Colonic mucosa (tissue), 4 donors: ENCODE results near the gene SLC26A1. TPM values are rescaled to one million over a fixed set of nuclear protein-coding genes. Genes with fewer than 3 reads are reported as not detected.

Source experiments
- DNase-seq: peaks from one replicate; pipeline ENCODE4 v3.0.0-alpha.2; 2020
- H3K27ac ChIP-seq: fragments of 200-600 bp; one replicate; pipeline ENCODE4 v1.8.0; 2021
- H3K27me3 ChIP-seq: fragments of 200-600 bp; one replicate; pipeline ENCODE4 v1.8.0; 2021
- H3K36me3 ChIP-seq: fragments of 200-600 bp; one replicate; pipeline ENCODE4 v1.8.0; 2021
- H3K4me1 ChIP-seq: fragments of 200-600 bp; one replicate; pipeline ENCODE4 v1.8.0; 2021; ENCODE audit warnings: mild to moderate bottlenecking
- H3K4me3 ChIP-seq: fragments of 200-600 bp; one replicate; pipeline ENCODE4 v1.8.0; 2021
- H3K9ac ChIP-seq, 2 donors: one replicate each; pipeline ENCODE4 v1.7.0; 2013; ENCODE audit warnings: control low read depth in 2 of 2, low read depth in 2 of 2, low read length in 2 of 2
- H3K9me3 ChIP-seq: fragments of 200-600 bp; one replicate; pipeline ENCODE4 v1.8.0; 2021
- intact Hi-C: fragments of 100-400 bp; cut with DNase I; formaldehyde crosslinking; loops from one replicate; pipeline ENCODE4 v1.14.1; 2022
- total RNA-seq, 2 donors: library from RNA; stranded (reverse); fragmentation: NEBNext Ultra II Directional in 1 of 2; extraction: Animal tissue kit (Norgen Biotek cat#: 25700) in 1 of 2; gene quantifications; one replicate each; pipeline ENCODE4 v1.2.1, GENCODE V29; 2021
- TF ChIP-seq, protein P1 (sequence below): fragments of 200-600 bp; IDR thresholded peaks from one replicate; pipeline ENCODE4 v1.8.0; 2022; ENCODE audit warnings: antibody characterized with exemption, mild to moderate bottlenecking
- donor health status: healthy.
- donor health status: DM: no; HTN: no; CAD: no.
- donor health status: DM: no; HTN: no; CAD: no.

Gene SLC26A1
- total RNA-seq, 2 donors from 2014 or later = 0.77 to 3.8 TPM

DNA sequence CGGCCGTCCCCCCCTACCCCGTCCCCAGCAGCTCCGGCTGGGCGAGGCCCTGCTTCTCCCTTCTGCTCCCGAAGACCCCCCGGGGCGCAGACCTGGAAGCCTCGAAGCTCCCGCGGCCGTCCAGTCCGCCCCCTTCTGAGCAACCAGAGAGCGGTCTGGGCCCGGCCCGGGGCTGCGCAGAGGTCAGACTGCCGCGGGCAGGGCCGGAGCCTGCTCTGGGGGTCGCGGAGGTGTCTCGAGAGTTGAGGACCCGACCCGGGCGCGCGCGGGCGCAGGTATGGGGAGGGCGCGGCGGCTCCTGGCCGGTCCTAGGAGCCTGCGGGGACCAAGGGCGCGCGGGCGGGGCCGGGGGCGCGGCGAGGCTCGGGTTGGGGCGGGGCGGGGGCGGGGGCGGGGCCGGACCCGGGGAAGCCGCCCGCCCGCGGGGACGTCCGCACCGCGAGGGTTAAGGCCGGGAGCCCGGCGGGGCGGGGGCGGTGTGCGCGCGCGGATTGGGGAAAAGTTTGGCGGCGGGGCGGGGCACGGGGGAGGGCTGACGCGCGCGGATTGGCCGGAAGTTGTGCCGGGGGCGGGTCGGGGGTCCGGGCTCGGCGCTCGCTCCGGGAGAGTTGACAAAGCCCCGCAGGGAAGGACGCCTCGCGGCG, 17.9 kb upstream of the SLC26A1 start, which contains the start of gene FGFRL1:
Gene FGFRL1, plus strand, starts transcription at position 605 of the 644 bp plus-strand sequence. CDS start 860 bp downstream, outside the sequence.
- H3K9ac ChIP-seq = peak within 1 kb of the TSS; percentile 63 to 70
- intact Hi-C loops = no loop called here
- H3K4me3 ChIP-seq = peak within 1 kb of the TSS; percentile 57
- peak within 1 kb of the TSS; percentile 72 for H3K27ac ChIP-seq
- H3K27me3 ChIP-seq = peaks cover 6% of the 10 kb centered on the region
- H3K4me1 ChIP-seq = peaks cover 7% of the 10 kb centered on the region
- DNase-seq = peak; percentile 96
- TF ChIP-seq, protein P1, sequence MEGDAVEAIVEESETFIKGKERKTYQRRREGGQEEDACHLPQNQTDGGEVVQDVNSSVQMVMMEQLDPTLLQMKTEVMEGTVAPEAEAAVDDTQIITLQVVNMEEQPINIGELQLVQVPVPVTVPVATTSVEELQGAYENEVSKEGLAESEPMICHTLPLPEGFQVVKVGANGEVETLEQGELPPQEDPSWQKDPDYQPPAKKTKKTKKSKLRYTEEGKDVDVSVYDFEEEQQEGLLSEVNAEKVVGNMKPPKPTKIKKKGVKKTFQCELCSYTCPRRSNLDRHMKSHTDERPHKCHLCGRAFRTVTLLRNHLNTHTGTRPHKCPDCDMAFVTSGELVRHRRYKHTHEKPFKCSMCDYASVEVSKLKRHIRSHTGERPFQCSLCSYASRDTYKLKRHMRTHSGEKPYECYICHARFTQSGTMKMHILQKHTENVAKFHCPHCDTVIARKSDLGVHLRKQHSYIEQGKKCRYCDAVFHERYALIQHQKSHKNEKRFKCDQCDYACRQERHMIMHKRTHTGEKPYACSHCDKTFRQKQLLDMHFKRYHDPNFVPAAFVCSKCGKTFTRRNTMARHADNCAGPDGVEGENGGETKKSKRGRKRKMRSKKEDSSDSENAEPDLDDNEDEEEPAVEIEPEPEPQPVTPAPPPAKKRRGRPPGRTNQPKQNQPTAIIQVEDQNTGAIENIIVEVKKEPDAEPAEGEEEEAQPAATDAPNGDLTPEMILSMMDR = no peak
- no peaks in the 10 kb centered on the region for H3K9me3 ChIP-seq
- no peaks in the 10 kb centered on the region for H3K36me3 ChIP-seq

- H3K9ac ChIP-seq = peak overlapping the region; percentile 60 to 70
- H3K36me3 ChIP-seq = no peaks in the 10 kb centered on the region
- intact Hi-C loops = no loop called here
- H3K4me1 ChIP-seq = peaks cover 7% of the 10 kb centered on the region
- H3K27me3 ChIP-seq = peaks cover 8% of the 10 kb centered on the region
- peak; percentile 68 for DNase-seq
- peak overlapping the region; percentile 57 for H3K4me3 ChIP-seq
- TF ChIP-seq, protein P1 = no peak
- H3K27ac ChIP-seq = peak overlapping the region; percentile 72
- H3K9me3 ChIP-seq = no peaks in the 10 kb centered on the region
Measured at GRCh38 chr4:1010395-1011021, 17.3 kb upstream of the SLC26A1 start.

DNA sequence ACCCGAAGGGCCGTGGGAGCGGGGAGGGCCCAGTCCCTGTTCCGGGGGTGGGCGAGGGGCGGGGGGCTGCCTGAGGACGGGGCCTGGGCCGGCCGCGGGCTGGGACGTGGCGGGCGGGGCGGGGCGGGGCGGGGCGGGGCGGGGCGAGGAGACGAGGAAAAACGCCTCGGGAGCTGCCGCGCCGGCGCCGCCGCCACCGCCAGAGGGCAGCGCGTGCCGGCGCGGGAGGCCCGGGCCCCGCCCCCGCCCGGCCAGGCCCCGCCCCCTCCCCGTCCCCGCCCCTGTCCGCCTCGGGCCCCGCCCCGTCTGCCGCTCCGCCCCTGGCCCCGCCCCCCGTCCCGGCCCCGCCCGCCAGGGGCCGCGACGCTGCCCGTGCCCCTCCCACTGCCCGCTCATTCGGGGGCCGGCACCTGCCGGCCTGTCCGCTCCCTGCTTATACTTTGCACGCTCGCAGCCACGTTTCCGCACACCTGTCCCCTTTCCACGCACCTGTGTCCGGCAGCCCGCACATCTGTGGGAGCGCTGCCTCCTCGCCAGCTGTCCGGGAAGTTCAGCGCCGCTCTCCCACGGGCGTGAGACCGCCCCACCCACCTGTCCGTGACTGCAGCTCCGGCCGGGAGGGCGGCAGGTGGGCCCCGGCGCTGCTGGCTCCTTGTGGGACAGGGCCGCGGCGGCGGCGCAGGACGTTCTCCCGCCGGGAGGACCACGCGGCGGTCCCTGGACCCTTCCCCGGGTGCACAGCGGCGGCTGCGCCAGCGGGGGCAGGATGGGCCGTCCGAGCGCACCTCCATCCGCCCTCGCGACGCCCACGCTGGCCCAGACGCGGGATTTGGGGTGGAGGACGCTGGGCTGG, 16.6 kb upstream of the SLC26A1 start:
- no peaks in the 10 kb centered on the region for H3K36me3 ChIP-seq
- intact Hi-C loops = no loop called here
- H3K27me3 ChIP-seq = peaks cover 14% of the 10 kb centered on the region
- DNase-seq = peak; percentile 84
- TF ChIP-seq, protein P1 = no peak
- H3K9me3 ChIP-seq = no peaks in the 10 kb centered on the region
- peak overlapping the region; percentile 72 for H3K27ac ChIP-seq
- H3K4me1 ChIP-seq = peaks cover 7% of the 10 kb centered on the region
- H3K4me3 ChIP-seq = peak overlapping the region; percentile 59
- H3K9ac ChIP-seq = peak overlapping the region; percentile 70 to 84

DNA sequence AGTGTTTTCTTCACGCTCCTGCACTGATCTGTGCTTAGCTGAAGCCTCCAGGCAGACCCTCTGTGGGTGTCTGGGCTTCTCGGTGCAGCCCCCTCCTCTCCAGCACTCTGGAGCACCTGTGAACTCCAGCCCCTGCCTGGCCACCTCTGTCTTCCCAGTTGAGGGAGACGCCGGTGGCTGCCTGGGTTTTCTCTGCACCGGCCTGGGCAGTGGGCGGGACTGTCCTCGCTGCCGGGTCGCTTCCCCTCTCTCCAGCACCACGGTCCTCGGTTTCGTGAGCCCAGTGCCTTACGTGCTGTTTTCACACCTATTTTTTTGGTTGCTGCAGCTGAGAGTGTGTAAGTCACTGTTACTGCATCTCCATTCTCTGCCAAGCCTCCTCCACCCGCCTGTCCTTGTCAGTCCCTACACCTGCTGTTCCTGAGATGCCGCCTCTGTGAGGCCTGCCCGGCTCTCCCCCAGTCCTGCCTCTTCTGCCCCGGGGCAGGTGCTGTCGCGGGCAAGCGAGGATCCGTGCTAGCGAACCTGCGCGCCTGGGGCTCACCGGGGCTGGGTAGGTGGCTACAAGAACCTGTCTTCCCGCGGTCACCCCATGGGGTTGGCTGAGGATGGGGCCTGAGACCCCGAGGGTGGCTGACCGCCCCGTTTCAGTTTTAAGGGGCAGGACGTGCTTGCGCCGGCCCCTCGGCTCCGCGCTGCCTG, 15.8 kb upstream of the SLC26A1 start:
- no peak overlapping the region for H3K27ac ChIP-seq
- intact Hi-C loops = no loop called here
- peaks cover 21% of the 10 kb centered on the region for H3K27me3 ChIP-seq

More for the DNA sequence above, 15.8 kb upstream of the SLC26A1 start:
- H3K9me3 ChIP-seq = no peaks in the 10 kb centered on the region
- H3K9ac ChIP-seq = peak overlapping the region; percentile 38 to 84
- H3K4me1 ChIP-seq = peaks cover 7% of the 10 kb centered on the region
- H3K4me3 ChIP-seq = peak overlapping the region; percentile 59
- TF ChIP-seq, protein P1 = no peak
- no peaks in the 10 kb centered on the region for H3K36me3 ChIP-seq
- DNase-seq = peak; percentile 48
